GM18867 (cell line): ENCODE results near the gene FAU.
A peak's percentile ranks its signal among the peaks of the same experiment; 100 is the strongest.
"Not testable (repeated sequence)": the region's sequence is repeated elsewhere in the genome, so short reads cannot be mapped to it uniquely, and the experiment has no call there.

Experiments
- ATAC-seq: cut with Tn5 transposase; IDR thresholded peaks from one replicate; pipeline ENCODE4 v1.9.1; 2021; ENCODE audit warnings: mild to moderate bottlenecking, moderate library complexity; ENCODE audit not compliant: unreplicated experiment

FAU gene

GRCh38 chr11:65121865-65122696 lies at the start of gene FAU, which contains the start of gene MRPL49:
Gene FAU (minus strand): TSS chr11:65122134. CDS start chr11:65121813, 321 bp downstream.
Gene MRPL49 (plus strand): TSS chr11:65122321. CDS start chr11:65122347, 26 bp downstream.
- ATAC-seq: peak; percentile 61

GRCh38 chr11:65170058-65170534 lies 48.2 kb upstream of the FAU start, which contains the start of gene SPDYC:
Gene SPDYC (plus strand): TSS chr11:65170233. CDS start chr11:65171358, 1,125 bp downstream.
- no peak for ATAC-seq

GRCh38 chr11:65169164-65169641 lies 47.3 kb upstream of the FAU start:
- no peak for ATAC-seq

- no peak for ATAC-seq
Observed at GRCh38 chr11:65167656-65168055, 45.7 kb upstream of the FAU start.

- ATAC-seq: no peak
Observed at GRCh38 chr11:65166893-65167292, 45.0 kb upstream of the FAU start.

- no peak for ATAC-seq
Observed at GRCh38 chr11:65165410-65166317, 43.7 kb upstream of the FAU start.

- no peak for ATAC-seq
Observed at GRCh38 chr11:65163684-65164083, 41.8 kb upstream of the FAU start.

- ATAC-seq: no peak
Observed at GRCh38 chr11:65160643-65161042, 38.7 kb upstream of the FAU start.

- peak; percentile 86 for ATAC-seq
Observed at GRCh38 chr11:65159012-65159411, 37.1 kb upstream of the FAU start.

- ATAC-seq: no peak
Observed at GRCh38 chr11:65157336-65157735, 35.4 kb upstream of the FAU start.

GRCh38 chr11:65156926-65157325 lies 35.0 kb upstream of the FAU start:
- no peak for ATAC-seq

- no peak for ATAC-seq
Observed at GRCh38 chr11:65156256-65156655, 34.3 kb upstream of the FAU start.

GRCh38 chr11:65152122-65152521 lies 30.2 kb upstream of the FAU start:
- no peak for ATAC-seq

GRCh38 chr11:65151331-65151899 lies 29.5 kb upstream of the FAU start:
- ATAC-seq: no peak

- no peak for ATAC-seq
Observed at GRCh38 chr11:65150509-65151299, 28.8 kb upstream of the FAU start.

GRCh38 chr11:65150131-65150508 lies 28.2 kb upstream of the FAU start:
- not testable (repeated sequence) for ATAC-seq

GRCh38 chr11:65148657-65149056 lies 26.7 kb upstream of the FAU start:
- ATAC-seq: no peak

GRCh38 chr11:65147352-65148075 lies 25.6 kb upstream of the FAU start:
- ATAC-seq: no peak

- no peak for ATAC-seq
Observed at GRCh38 chr11:65141896-65142494, 20.1 kb upstream of the FAU start.
